ENCODE results near the gene FAM50B.

FAM50B gene

DNA sequence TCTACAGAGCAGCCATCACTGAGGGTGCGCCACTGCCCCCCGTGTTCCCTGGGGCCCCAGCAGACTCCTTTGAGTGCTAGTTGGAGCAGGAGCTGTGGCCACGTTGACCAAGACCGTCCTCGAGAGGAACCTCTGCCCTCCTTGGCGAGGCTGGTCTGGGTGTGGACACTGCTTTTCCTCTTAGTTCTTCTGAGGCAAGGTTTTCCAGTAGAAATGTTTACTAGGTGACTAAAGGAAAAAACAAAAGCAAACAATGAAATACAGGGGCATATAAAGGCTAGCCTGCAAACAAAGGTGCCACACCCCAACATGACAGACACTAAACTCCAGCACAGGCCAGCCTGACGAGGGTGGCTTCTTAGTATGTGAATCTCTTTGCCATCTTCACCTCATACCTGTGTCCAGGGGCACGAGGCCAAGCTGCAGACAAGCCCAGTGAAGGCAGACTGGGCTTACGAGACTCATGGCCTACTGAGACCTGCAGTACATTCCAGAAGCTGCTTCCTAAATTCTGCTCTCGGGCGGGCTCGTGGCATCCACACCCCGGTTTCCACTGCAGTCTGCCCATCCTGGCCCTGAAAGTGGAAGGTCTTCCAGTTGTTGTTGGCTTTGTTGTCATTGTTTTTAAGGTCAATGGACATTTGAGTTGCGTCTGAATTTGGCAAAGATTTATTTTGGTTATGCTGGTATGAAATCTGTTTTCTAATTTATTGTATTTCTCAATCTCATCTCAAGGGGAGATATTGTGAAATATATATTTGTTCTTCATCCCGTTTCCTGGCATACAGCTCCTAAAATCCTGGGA is 39.2 kb downstream of the FAM50B start:
- no peak overlapping the region for H3K27ac Mint-ChIP-seq
- H3K4me1 Mint-ChIP-seq: no peaks in the 10 kb centered on the region

DNA sequence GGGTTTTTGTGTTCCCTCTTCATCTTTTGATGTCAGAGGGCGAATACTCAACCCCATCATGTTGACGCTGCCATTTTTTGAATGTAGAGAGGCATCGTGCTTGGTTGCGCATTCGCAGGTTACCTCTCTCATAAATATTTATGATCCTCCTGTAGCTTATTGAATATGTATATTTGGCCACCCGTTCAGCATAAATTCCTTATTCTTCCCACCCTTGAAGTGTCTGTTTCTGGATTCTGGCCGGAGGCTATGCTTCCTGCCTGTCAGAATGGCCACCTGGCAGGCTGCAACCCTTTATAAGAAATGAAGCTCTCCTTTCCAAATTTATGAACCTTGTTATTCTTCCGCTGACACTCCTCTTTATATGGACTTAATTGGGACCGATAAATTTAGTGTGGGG is 40.9 kb downstream of the FAM50B start:
- DNase-seq (no peak), ATAC-seq (no peak)
- Mint-ChIP-seq H3K9me3 (no peaks in the 10 kb centered on the region), H3K27me3 (no peaks in the 10 kb centered on the region), H3K4me1 (no peaks in the 10 kb centered on the region), H3K4me3 (no peak overlapping the region), H3K27ac (no peak overlapping the region)

More for the DNA sequence above, 39.2 kb downstream of the FAM50B start:
- no peak overlapping the region for H3K4me3 Mint-ChIP-seq
- H3K9me3 Mint-ChIP-seq: no peaks in the 10 kb centered on the region
- DNase-seq (no peak), ATAC-seq (no peak)
- H3K27me3 Mint-ChIP-seq: no peaks in the 10 kb centered on the region

DNA sequence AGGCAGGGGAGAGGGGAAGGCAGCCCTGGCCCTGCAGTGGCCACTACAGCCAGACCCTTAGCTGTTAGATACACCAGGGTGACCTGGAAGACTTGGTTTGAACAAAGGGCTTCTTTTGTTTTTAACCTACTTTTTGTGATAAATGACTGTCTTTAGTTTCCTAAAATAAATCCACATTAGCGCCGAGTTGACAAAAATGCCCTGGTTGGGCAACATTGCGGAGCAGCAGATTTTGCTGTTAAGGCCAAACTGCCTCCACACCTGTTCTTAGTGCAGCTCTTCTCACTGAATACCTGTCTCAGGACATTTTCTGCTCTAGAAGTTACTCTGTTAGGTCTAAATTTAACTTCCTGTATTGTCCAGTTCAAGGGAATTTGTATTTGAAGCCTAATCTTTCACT is 42.7 kb downstream of the FAM50B start:
- Mint-ChIP-seq H3K9me3 (no peaks in the 10 kb centered on the region), H3K4me3 (no peak overlapping the region), H3K27ac (no peak overlapping the region), H3K4me1 (no peaks in the 10 kb centered on the region), H3K27me3 (no peaks in the 10 kb centered on the region)
- ATAC-seq: no peak
- no peak for DNase-seq

DNA sequence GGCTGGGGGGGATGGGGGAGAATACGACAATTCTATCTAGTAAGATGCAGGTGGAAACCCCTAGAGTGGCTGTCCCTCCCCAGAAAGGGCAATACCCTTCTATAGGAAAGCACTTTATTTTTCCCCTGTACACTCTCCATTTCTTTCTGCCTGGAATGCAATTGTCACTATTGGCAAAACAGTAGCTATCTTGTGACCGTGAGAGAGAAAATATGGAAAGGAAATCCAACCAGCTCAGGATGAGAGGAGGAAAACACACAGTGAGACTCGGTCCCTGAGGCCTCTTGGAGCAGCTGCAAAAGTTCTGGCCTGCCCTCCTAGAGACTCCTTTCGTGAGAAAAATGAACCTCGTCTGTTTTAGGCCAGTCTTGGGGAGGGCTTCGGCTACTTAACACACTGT is 43.4 kb downstream of the FAM50B start:
- Mint-ChIP-seq H3K9me3 (no peaks in the 10 kb centered on the region), H3K27me3 (no peaks in the 10 kb centered on the region), H3K4me3 (no peak overlapping the region), H3K27ac (no peak overlapping the region), H3K4me1 (no peaks in the 10 kb centered on the region)
- no peak for DNase-seq
- ATAC-seq: no peak

DNA sequence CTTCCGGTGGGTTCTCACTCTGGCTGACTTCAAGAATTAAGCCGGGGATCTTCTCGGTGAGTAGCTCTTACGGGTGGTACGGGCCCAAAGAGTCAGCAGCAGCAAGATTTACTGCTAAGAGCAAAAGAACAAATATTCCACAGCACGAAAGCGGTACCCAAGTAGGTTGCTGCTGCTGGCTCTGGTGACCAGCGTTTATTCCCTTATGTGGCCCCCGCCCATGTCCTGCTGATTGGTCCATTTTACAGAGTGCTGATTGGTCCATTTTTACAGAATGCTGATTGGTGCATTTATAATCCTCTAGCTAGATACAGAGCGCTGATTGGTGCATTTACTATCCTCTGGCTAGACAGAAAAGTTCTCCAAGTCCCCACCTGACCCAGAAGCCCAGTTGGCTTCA is 44.3 kb downstream of the FAM50B start:
- ATAC-seq (no peak), DNase-seq (no peak)
- Mint-ChIP-seq H3K4me1 (no peaks in the 10 kb centered on the region), H3K4me3 (no peak overlapping the region), H3K27ac (no peak overlapping the region), H3K9me3 (no peaks in the 10 kb centered on the region), H3K27me3 (peaks cover 2% of the 10 kb centered on the region)

DNA sequence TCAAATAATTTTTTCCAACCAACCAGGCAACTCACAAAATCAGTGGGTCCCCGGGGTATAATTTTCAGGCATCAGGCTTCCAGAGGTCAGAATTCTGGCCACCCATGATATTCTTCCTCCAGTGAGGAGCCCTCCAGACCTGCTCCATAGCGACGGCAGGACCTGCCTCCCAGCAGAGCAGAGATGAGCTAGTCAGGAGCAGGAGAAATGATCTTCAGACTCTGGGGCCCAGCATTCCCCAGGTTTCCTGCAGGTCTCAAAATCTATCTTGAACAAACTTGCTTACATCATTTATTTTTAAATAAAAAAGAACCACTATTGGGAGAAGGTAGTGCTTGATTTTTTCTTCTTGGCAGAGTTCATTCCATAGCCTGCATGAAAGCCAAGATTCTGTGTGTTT is 44.7 kb downstream of the FAM50B start:
- ATAC-seq (no peak), DNase-seq (no peak)
- Mint-ChIP-seq H3K27ac (no peak overlapping the region), H3K4me1 (no peaks in the 10 kb centered on the region), H3K27me3 (peaks cover 5% of the 10 kb centered on the region), H3K9me3 (no peaks in the 10 kb centered on the region), H3K4me3 (no peak overlapping the region)

DNA sequence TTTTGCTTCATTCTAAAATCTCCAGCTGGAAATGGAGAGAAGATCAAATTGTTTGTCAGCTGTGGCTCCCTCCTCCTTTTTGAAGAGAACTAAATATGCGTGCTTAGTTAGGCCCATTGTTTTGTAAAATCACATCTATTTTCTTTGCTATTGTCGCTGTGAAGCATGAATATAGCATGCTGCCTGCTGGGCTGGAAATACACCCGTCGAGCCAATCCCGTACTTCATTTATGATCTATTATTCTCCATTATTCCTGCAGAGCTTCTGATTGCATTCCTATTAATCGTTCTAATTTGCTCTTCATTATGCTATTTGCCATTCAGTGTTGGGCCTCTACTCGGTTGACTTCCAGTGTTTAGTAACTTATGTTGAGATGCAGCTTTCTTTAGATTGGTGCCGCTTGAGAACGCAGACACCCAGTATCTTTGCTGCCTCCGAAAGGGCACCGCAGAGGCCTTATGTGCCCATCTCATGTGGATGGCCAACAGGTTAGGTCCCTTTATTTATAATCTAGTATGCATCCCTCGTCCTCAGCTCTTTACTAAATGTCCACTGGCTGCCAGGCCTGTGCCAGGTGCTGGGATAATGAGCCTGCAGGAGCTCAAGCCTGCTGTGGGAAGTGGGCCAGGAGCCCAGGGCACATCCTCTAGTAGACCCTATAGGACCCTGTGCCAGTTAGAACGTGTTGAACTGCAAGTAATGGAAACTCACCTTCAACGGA is 45.6 kb downstream of the FAM50B start:
- DNase-seq: no peak
- H3K27me3 Mint-ChIP-seq: peaks cover 5% of the 10 kb centered on the region
- no peak overlapping the region for H3K4me3 Mint-ChIP-seq
- ATAC-seq: no peak
- no peaks in the 10 kb centered on the region for H3K9me3 Mint-ChIP-seq
- H3K4me1 Mint-ChIP-seq: no peaks in the 10 kb centered on the region
- no peak overlapping the region for H3K27ac Mint-ChIP-seq

DNA sequence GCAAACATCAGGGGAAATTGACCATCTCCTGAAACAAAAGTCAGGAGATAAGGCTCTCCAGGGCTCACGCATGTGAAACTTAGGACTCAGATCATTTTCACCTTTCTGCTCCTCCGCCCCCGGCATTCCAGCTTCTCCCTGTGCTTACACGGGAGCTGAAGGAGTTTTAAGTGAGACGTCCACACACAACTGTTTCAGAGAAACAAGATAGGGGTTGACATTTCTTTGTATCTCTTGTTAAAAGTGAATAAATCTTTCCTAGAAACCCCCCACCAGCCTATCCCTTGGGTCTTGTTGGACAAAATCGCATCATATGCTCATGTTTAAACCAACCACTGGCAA is 46.1 kb downstream of the FAM50B start:
- Mint-ChIP-seq H3K27me3 (peaks cover 5% of the 10 kb centered on the region), H3K27ac (no peak overlapping the region)

DNA sequence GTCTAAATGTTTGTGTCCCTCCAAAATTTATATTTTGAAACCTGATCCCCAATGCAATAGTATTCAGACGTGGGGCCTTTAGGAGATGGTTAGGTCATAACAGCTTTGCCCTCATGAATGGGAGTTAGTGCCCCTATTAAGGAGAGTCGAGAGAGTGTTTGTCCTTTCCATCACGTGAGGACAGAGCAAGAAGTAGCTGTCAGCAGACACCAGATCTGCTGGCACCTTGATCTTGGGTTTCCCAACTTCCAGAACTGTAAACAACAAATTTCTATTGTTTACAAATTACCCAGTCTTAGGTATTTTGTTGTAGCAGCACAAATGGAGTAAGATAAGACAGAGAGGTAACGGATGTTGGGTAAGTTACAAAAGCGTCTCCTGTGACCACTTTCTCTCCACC is 46.6 kb downstream of the FAM50B start:
- Mint-ChIP-seq H3K4me1 (no peaks in the 10 kb centered on the region), H3K27me3 (peaks cover 5% of the 10 kb centered on the region), H3K4me3 (no peak overlapping the region), H3K9me3 (no peaks in the 10 kb centered on the region), H3K27ac (no peak overlapping the region)
- ATAC-seq (no peak), DNase-seq (no peak)

More for the DNA sequence above, 46.1 kb downstream of the FAM50B start:
- no peak for DNase-seq
- ATAC-seq: no peak
- Mint-ChIP-seq H3K4me3 (no peak overlapping the region), H3K4me1 (no peaks in the 10 kb centered on the region), H3K9me3 (no peaks in the 10 kb centered on the region)

DNA sequence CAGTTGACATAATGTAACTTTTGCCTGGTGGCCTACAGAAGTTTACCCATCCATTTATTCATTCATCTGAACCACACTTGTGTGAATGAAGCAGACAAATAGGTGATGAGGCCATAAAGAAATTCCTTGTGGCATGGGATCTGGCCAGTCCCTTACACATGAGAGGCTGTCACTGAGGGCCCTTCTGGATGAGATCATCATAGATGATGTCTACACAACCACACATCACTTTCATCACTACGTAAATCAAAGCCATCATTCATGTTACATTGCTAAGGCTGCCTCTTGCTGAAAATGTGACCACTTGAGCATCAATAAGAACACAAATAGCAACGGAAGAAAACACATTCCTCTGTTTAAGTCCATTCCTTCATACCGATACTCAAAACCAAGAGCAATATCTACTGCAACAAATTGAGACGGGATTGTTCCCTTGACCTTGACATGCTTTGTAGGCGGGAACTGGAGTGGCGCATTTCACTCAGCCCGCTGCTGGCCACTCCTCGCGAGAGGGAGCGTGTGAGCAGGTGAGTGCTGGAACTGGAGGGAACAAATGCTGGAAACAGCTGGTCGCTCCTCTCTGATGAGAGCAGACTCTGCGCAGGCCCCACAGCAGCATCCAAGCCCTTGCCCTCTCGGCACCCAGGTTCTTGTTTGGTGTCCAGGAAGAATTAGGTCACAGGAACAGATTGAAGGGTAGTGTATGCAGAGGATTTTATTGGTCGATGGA is 49.3 kb downstream of the FAM50B start:
- Mint-ChIP-seq H3K9me3 (no peaks in the 10 kb centered on the region), H3K27me3 (peaks cover 5% of the 10 kb centered on the region), H3K4me3 (no peak overlapping the region), H3K4me1 (no peaks in the 10 kb centered on the region), H3K27ac (no peak overlapping the region)
- DNase-seq: no peak
- no peak for ATAC-seq

DNA sequence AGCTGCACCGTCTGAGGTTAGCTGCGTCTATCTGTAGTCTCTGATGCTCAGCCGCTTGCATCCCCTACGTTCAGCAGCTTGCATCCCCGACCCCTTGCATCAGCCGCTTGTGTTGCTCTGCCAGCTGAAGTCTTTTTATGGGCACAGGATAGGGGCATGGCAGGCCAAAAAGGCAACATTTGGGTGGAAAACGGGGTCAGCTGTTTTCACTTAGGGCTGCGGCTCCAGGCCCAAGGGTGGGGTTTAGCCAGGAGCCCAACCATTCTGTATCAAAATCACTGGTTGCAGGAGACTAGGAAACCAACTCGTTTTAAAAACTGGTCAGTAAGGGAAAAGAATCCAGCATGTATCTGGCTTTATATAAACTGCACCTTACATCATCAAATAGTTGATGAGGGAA is 49.9 kb downstream of the FAM50B start:
- ATAC-seq (no peak), DNase-seq (no peak)
- no peaks in the 10 kb centered on the region for H3K9me3 Mint-ChIP-seq
- H3K27ac Mint-ChIP-seq: no peak overlapping the region
- no peaks in the 10 kb centered on the region for H3K4me1 Mint-ChIP-seq
- H3K4me3 Mint-ChIP-seq: no peak overlapping the region
- H3K27me3 Mint-ChIP-seq: peaks cover 5% of the 10 kb centered on the region

DNA sequence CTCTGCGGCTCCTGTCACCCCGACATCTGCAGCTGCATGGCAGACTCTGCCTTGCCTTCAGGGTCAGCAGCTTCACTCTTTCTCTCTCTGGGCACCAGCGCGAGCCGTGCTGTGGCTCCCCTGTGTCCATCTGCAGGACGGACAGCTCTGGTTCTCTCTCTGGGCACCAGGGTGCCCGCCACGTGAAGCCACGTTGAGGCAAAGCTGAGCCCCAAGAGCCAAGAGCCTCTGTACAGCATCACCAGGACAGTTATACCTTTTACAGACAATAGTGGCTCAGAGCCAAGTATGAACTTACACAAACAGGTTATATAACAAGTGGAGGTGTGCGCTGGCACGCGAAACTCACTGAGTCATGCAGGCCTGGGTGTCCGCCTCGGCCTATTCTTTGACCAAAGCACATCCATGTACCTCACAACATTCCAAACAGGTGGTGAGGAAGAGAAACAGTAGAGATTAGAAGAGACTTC is 50.8 kb downstream of the FAM50B start:
- no peak for ATAC-seq
- Mint-ChIP-seq H3K4me3 (no peak overlapping the region), H3K27ac (no peak overlapping the region), H3K9me3 (no peaks in the 10 kb centered on the region), H3K4me1 (no peaks in the 10 kb centered on the region), H3K27me3 (peaks cover 6% of the 10 kb centered on the region)
- DNase-seq: no peak

Measured in stimulated activated naive CD8-positive, alpha-beta T cell treated with anti-CD3 and anti-CD28 coated beads, Interleukin-15, amount 100 ng/mL, for 72 hours (primary cell).